OCI-LY7 (cell line): ENCODE data around the gene MYMK.

Experiments
- EZH2phosphoT487 ChIP-seq: fragments of 200-600 bp; sonication (generic); IDR thresholded peaks from 2 replicates; pipeline ENCODE4 v1.6.1; 2018; ENCODE audit warnings: low read depth, borderline replicate concordance, mild to moderate bottlenecking, mixed run types, antibody characterized with exemption, low read length, moderate library complexity, mixed read lengths
- TF ChIP-seq, protein P1 (sequence below): fragments of 200-600 bp; sonication (generic); conservative IDR thresholded peaks from 2 replicates; pipeline ENCODE4 v1.5.1; 2014; ENCODE audit warnings: mild to moderate bottlenecking, antibody characterized with exemption, low read length, moderate library complexity, mixed read lengths

DNA sequence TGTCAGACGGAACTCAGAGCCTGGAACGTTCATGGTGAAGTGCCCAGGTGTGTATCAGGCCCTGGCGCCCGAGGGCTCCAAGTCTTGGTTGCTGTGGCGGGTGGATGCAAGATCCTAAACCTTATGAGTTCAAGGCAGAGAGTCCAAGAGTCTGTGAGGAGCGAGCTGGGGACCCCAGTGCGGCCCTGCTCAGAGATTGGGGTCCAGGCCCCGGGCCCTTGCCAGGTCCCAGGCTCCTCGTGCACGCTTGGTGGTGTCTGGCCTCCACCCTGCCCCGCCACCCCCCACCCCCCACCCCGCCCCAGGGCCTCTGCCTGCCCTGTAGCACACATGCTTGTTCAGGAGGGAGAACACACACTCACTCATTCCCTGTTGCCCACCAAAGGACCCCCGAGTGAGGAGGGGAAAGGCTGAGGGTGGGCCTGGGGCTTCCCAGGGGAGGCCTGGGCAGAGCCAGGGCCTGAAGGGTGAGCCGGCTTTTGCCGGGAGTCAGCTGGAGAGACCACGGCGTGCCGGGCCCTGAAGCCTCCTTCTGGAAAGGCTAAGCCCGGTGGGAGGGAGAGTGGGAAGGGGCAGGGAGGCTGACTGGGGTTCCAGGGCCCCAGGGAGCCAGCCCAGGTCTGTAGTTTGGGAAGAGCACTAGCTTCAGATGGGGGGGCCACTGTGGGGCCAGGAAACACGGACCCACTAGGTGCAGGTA, 47.3 kb upstream of the MYMK start:
- TF ChIP-seq, protein P1, sequence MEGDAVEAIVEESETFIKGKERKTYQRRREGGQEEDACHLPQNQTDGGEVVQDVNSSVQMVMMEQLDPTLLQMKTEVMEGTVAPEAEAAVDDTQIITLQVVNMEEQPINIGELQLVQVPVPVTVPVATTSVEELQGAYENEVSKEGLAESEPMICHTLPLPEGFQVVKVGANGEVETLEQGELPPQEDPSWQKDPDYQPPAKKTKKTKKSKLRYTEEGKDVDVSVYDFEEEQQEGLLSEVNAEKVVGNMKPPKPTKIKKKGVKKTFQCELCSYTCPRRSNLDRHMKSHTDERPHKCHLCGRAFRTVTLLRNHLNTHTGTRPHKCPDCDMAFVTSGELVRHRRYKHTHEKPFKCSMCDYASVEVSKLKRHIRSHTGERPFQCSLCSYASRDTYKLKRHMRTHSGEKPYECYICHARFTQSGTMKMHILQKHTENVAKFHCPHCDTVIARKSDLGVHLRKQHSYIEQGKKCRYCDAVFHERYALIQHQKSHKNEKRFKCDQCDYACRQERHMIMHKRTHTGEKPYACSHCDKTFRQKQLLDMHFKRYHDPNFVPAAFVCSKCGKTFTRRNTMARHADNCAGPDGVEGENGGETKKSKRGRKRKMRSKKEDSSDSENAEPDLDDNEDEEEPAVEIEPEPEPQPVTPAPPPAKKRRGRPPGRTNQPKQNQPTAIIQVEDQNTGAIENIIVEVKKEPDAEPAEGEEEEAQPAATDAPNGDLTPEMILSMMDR = no peak
- TF ChIP-seq EZH2phosphoT487 = no peak
